Hepatocyte (in vitro differentiated cells): ENCODE data around the gene SHCBP1.

Source experiments
- EZH2 ChIP-seq: fragments of 200-600 bp; sonication (generic); IDR thresholded peaks from 2 replicates; pipeline ENCODE4 v1.6.1; 2016; ENCODE audit warnings: antibody characterized with exemption, mild to moderate bottlenecking, borderline replicate concordance
- TF ChIP-seq, protein P1 (sequence below): fragments of 200-600 bp; sonication (generic); IDR thresholded peaks from 2 replicates; pipeline ENCODE4 v1.5.1; 2016; ENCODE audit warnings: antibody characterized with exemption, mild to moderate bottlenecking; ENCODE audit not compliant: poor library complexity

GRCh38 chr16:46621006-46621933 is at the start of gene SHCBP1:
- TF ChIP-seq, protein P1, sequence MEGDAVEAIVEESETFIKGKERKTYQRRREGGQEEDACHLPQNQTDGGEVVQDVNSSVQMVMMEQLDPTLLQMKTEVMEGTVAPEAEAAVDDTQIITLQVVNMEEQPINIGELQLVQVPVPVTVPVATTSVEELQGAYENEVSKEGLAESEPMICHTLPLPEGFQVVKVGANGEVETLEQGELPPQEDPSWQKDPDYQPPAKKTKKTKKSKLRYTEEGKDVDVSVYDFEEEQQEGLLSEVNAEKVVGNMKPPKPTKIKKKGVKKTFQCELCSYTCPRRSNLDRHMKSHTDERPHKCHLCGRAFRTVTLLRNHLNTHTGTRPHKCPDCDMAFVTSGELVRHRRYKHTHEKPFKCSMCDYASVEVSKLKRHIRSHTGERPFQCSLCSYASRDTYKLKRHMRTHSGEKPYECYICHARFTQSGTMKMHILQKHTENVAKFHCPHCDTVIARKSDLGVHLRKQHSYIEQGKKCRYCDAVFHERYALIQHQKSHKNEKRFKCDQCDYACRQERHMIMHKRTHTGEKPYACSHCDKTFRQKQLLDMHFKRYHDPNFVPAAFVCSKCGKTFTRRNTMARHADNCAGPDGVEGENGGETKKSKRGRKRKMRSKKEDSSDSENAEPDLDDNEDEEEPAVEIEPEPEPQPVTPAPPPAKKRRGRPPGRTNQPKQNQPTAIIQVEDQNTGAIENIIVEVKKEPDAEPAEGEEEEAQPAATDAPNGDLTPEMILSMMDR = no peak
- TF ChIP-seq EZH2 = no peak
